ENCODE data around the gene ZNF786.

DNA sequence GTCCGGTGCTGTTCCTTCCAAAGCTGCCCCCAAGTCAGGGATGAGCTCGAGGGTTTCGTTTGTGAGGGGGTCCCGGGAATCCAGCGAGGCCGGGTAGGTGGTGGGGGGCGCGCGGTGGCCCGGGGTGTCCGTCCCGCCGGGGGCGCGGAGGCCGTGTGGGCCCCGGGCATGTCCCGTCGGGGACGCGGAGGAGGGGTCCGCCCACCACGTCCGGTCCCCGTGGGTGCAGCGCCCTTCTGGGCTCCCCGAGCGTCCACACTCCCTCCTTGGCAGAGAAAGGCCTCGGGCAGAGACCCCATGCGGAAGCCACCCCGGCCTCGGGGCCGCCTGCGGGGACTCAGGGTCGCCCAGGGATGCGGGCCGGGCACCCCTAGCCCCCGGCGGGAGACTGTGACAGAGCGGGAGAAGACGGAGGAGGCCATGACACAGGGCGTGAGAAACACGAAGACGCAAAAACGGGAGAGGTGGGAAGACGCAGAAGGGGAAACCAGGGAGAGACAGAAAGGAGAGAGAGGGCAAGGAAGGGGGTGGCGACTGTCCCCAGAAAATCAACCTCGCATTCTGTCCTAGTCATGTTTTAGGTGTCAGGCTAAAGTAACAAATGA, 36.2 kb upstream of the ZNF786 start:
- TF ChIP-seq, protein P1, sequence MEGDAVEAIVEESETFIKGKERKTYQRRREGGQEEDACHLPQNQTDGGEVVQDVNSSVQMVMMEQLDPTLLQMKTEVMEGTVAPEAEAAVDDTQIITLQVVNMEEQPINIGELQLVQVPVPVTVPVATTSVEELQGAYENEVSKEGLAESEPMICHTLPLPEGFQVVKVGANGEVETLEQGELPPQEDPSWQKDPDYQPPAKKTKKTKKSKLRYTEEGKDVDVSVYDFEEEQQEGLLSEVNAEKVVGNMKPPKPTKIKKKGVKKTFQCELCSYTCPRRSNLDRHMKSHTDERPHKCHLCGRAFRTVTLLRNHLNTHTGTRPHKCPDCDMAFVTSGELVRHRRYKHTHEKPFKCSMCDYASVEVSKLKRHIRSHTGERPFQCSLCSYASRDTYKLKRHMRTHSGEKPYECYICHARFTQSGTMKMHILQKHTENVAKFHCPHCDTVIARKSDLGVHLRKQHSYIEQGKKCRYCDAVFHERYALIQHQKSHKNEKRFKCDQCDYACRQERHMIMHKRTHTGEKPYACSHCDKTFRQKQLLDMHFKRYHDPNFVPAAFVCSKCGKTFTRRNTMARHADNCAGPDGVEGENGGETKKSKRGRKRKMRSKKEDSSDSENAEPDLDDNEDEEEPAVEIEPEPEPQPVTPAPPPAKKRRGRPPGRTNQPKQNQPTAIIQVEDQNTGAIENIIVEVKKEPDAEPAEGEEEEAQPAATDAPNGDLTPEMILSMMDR (IDR thresholded peaks at IDR 0.05 in 8 of 11, conservative IDR thresholded peaks at IDR 0.05 in 3 of 11), result no peak
- no peak for TF ChIP-seq POLR2A (IDR thresholded peaks at IDR 0.05)

Measured in spleen (tissue), 7 donors.